ENCODE measurements around the gene FADD.

The FADD gene

DNA sequence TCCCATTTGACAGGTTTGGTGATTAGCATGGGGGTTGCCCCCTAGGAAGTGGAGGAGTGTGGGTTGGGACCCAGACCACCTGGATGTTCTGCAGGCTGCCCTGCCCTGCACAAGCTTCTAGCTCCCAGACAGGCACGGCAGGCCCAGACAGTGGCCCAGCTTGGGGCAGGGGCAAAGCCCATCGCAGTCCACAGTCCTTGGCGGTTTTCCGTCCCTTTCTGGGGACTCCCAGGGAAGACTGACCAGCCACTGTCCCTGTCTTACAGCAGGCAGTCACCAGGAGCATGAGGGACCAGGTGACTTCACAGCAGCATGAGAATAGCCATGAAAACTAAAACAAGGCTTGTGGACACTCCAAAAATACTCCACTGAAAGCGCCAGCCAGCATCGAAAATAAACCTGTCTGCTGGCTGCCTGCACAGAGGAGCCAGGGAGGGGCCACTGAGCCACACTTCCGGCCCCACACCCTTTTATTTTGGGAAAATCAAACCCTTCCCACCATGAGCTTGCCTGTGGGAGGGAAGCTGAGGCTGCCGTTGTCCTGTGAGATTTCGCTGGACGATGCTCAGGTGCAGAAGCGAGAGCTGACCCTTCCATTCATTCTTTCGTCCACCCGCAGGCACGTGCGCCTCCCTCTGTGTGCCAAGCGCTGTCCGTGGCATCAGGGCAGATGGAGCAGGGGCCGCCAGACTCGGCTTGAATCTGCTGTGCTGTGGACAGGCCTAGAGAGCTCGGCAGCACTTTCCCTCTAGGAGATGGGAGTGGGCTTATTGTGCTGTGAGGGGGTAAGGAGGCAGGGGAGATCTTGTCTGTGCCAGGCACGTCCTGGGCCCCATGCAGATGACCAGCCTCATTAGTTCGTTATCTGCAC is 28.0 kb downstream of the FADD start:
- no peak for DNase-seq

DNA sequence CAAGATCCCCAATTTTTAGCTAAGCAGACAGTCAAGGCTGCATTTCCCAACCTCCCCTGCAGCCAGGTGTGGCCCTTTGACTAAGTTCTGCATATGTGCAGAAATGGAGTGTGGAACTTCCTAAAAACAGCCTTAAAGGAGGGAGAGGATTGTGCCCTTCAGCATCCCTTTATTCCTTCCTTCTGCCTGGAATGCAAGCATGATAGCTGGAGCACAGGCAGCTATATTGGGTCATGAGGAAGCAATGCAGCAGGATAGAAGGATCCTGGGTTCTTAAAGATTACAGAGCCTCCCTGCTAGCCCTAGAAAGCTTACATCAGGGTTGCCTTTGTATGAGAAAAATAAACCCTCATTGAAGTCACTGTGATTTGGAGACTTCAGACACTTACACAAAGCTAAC is 29.9 kb downstream of the FADD start:
- DNase-seq: no peak

DNA sequence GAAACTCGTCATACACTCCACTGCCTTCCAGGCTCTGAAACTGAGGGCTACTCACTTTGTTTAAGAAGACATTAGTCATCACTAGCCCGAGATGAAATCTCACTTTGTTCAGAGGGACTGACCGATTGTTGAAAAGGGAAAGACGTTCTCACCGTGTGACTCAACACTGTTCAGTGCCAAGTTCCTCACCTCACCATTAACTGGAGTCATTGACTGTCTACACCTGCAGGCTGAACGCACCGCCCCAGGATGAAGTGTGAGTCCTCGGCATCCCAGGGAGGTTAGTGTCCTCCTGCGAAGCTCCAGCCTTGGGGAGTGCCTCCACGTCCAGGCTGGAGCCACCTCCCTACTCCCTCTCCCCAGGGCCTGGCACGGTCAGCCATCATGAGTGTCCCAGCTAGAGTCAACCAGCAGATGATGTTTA is 30.4 kb downstream of the FADD start:
- no peak for DNase-seq

GRCh38 chr11:70233962-70234361 is 30.9 kb downstream of the FADD start:
- no peak for DNase-seq

DNA sequence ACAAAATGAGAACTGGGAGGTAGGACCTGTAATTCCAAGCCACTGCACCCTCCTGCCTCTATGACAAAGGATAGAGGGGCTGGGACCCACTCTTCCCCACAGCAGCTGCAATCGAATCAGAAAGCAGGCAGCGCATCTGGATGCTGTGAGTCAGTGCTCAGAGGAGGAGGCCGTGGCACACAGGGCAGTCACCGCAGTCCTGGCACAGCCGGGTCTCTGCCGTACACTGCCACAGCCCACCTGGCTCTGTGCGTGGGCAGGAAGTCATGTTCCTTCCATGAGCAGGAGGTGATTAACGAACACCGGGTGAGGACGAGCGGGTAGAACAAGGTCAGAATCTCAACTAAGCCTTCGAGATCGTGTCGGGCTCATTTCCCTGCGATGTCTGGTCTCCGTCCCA is 37.2 kb downstream of the FADD start:
- no peak for DNase-seq

DNA sequence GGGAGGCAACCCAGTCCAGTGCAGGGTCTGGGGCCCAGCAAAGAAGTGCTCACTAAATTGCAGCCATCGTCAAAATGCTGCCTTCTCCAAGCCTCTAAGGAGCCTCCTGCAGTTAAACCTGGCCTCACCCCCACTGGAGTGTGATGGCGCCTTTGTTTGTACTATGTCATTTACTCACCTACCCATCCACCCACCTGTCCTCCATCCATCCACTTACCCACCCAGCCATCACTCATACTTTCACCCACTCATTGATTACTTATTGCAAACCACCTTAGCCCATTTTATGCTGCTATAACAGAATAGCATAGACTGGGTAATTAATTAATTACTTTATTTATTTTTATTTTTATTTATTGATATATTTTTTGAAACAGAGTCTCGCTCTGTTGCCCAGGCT is 38.6 kb downstream of the FADD start:
- no peak for DNase-seq

GRCh38 chr11:70242885-70243284 is 39.8 kb downstream of the FADD start:
- no peak for DNase-seq

- DNase-seq: no peak
Measured at GRCh38 chr11:70243912-70244652, 41.0 kb downstream of the FADD start.

DNA sequence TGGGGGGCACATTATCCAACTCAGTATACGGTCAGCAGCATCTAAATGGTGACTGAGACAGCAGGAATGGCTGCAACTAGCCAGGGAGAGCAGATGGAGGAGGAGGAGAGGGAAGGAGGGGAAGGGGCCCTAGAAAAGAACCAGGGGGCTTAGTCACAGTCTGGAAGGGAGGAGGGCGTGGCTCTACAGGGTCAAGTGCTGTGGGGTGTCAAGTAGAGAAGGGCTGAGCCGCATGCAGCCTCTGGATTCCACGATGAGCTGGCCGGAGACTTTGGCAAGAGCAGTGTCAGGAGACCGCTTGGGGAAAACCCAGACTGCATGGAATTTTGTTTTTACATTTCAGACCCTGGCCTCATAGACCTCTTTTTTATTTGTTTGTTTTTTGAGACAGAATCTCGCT is 41.6 kb downstream of the FADD start:
- DNase-seq: no peak

DNA sequence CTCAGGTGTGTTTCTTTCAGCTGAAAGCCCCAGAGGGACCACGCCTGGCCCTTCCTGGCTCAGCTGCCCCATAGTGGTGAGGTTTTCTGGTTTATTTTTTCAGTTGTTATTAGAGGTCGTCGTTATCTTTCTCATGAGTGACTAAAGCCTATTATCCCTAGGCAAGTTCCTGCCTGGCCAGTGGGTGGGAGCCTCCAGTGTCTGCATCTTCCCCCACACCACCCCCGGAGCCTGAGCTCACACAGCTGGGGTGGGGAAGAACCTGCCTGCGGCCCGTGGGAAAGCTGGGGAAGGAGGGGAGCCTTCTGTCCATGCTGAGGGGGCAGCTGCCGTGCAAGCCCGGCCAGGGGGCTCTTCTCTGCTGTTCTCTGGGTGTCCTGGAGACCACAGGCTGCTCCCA is 43.1 kb downstream of the FADD start:
- DNase-seq: no peak

- no peak for DNase-seq
Measured at GRCh38 chr11:70247042-70247709, 44.1 kb downstream of the FADD start.

DNA sequence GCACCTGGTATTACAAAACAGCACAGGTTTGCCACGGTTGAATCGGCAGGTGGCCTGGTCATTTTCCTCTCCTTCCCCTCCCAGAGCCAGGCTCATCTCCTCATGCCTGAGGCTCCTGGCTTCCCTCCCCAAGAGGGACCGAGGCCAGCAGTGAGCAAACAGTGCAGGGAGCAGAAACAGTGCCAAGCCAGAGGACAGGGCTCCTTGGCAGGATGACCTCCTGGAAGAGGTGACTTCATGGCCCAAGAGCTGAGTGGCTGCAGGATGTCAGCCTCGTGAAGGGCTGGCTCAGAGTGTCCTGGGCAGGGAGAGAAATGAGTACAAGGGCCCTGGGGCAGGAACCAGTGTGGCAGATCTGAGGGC is 44.6 kb downstream of the FADD start:
- DNase-seq: peak in 3 of 56 donors; percentile 2 to 15 (median 6)

GRCh38 chr11:70250876-70251658 is 48.0 kb downstream of the FADD start:
- DNase-seq: no peak

- peak in 22 of 56 donors; percentile 4 to 52 (median 17) for DNase-seq
Measured at GRCh38 chr11:70251659-70252321, 48.7 kb downstream of the FADD start.

DNA sequence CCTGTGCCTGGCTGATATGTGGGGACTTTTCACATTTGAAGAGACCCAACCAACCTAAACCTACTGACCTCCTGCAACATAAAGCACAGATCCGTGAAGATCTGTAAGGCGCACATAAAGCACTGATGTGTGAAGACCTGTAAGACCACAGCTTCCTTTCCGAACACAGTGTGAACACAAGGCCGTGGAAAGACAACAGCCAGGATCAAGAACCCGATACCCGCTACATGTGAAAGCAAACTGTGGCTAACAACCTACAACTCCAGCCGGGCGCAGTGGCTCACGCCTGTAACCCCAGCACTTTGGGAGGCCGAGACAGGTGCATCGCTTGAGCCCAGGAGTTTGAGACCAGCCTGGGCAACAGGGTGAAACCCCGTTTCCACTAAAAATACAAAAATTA is 49.7 kb downstream of the FADD start:
- DNase-seq: no peak

- no peak for DNase-seq
Measured at GRCh38 chr11:70255477-70256116, 52.5 kb downstream of the FADD start.

All from nucleus accumbens (tissue), 56 donors.